ENCODE data around the gene CYP4B1.
"Not testable (repeated sequence)": the region's sequence is repeated elsewhere in the genome, so short reads cannot be mapped to it uniquely, and the experiment has no call there.

DNA sequence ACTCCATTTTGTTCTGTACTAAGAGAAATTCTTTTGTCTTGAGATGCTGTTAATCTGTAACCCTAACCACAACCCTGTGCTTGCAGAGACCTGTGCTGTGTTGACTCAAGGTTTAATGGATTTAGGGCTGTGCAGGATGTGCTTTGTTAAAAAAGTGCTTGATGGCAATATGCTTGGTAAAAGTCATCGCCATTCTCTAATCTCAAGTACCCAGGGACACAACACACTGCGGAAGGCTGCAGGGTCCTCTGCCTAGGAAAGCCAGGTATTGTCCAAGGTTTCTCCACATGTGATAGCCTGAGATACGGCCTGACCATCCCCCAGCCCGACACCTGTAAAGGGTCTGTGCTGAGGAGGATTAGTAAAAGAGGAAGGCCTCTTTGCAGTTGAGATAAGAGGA, 10.2 kb upstream of the CYP4B1 start:
- TF ChIP-seq, protein P1, sequence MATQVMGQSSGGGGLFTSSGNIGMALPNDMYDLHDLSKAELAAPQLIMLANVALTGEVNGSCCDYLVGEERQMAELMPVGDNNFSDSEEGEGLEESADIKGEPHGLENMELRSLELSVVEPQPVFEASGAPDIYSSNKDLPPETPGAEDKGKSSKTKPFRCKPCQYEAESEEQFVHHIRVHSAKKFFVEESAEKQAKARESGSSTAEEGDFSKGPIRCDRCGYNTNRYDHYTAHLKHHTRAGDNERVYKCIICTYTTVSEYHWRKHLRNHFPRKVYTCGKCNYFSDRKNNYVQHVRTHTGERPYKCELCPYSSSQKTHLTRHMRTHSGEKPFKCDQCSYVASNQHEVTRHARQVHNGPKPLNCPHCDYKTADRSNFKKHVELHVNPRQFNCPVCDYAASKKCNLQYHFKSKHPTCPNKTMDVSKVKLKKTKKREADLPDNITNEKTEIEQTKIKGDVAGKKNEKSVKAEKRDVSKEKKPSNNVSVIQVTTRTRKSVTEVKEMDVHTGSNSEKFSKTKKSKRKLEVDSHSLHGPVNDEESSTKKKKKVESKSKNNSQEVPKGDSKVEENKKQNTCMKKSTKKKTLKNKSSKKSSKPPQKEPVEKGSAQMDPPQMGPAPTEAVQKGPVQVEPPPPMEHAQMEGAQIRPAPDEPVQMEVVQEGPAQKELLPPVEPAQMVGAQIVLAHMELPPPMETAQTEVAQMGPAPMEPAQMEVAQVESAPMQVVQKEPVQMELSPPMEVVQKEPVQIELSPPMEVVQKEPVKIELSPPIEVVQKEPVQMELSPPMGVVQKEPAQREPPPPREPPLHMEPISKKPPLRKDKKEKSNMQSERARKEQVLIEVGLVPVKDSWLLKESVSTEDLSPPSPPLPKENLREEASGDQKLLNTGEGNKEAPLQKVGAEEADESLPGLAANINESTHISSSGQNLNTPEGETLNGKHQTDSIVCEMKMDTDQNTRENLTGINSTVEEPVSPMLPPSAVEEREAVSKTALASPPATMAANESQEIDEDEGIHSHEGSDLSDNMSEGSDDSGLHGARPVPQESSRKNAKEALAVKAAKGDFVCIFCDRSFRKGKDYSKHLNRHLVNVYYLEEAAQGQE (IDR thresholded peaks at IDR 0.05), result not testable (repeated sequence)
- TF ChIP-seq, protein P2, sequence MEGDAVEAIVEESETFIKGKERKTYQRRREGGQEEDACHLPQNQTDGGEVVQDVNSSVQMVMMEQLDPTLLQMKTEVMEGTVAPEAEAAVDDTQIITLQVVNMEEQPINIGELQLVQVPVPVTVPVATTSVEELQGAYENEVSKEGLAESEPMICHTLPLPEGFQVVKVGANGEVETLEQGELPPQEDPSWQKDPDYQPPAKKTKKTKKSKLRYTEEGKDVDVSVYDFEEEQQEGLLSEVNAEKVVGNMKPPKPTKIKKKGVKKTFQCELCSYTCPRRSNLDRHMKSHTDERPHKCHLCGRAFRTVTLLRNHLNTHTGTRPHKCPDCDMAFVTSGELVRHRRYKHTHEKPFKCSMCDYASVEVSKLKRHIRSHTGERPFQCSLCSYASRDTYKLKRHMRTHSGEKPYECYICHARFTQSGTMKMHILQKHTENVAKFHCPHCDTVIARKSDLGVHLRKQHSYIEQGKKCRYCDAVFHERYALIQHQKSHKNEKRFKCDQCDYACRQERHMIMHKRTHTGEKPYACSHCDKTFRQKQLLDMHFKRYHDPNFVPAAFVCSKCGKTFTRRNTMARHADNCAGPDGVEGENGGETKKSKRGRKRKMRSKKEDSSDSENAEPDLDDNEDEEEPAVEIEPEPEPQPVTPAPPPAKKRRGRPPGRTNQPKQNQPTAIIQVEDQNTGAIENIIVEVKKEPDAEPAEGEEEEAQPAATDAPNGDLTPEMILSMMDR (IDR thresholded peaks at IDR 0.05; ENCODE audit: low read depth, low read length, missing input control), result not testable (repeated sequence)
- TF ChIP-seq SP1 (IDR thresholded peaks at IDR 0.05); YY1 (IDR thresholded peaks at IDR 0.05); EGR1 (IDR thresholded peaks at IDR 0.05; ENCODE audit: low read depth in 2 of 2); RAD21 (IDR thresholded peaks at IDR 0.05); RXRA (IDR thresholded peaks at IDR 0.05); GABPA (IDR thresholded peaks at IDR 0.05 in 1 of 2, conservative IDR thresholded peaks at IDR 0.05 in 1 of 2); JUND (IDR thresholded peaks at IDR 0.05): not testable (repeated sequence)
- TF ChIP-seq, protein P3, sequence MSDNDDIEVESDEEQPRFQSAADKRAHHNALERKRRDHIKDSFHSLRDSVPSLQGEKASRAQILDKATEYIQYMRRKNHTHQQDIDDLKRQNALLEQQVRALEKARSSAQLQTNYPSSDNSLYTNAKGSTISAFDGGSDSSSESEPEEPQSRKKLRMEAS (IDR thresholded peaks at IDR 0.05), result not testable (repeated sequence)
- TF ChIP-seq, protein P4, sequence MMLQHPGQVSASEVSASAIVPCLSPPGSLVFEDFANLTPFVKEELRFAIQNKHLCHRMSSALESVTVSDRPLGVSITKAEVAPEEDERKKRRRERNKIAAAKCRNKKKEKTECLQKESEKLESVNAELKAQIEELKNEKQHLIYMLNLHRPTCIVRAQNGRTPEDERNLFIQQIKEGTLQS (IDR thresholded peaks at IDR 0.05), result not testable (repeated sequence)

All from liver (tissue), 3 donors.